ENCODE data around the gene PAN3. TPM values are rescaled to one million over a fixed set of nuclear protein-coding genes. Genes with fewer than 3 reads are reported as not detected.

PAN3 gene
- total and polyA plus RNA-seq, 2 experiments from 2014 or later = 27.4 to 58.2 TPM

DNA sequence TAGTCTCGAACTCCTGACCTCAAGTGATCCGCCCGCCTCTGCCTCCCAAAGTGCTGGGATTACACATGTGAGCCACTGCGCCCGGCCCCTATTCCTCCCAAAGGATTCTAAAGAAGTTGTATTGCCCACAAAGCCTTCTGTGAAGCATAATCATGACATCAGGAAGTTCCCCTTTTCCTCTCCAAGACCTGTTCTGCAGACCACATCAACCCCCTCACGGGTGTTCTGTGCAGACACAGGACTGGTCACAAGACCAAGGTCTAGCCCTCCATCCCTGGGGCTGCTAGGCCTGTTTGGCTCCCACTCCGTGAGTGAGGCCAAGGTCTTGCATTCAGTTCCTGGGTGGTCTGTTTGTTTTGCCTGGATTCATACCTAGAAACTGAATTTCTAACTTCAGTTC lies 178.5 kb downstream of the PAN3 start:
- no peak for DNase-seq (ENCODE audit: low spot score)
- peaks cover 8% of the 10 kb centered on the region for H3K27me3 Mint-ChIP-seq (ENCODE audit: insufficient read depth, low read depth, poor library complexity)
- H3K36me3 Mint-ChIP-seq (ENCODE audit: low read depth) = peaks cover 25% of the 10 kb centered on the region
- TF ChIP-seq, protein P1, sequence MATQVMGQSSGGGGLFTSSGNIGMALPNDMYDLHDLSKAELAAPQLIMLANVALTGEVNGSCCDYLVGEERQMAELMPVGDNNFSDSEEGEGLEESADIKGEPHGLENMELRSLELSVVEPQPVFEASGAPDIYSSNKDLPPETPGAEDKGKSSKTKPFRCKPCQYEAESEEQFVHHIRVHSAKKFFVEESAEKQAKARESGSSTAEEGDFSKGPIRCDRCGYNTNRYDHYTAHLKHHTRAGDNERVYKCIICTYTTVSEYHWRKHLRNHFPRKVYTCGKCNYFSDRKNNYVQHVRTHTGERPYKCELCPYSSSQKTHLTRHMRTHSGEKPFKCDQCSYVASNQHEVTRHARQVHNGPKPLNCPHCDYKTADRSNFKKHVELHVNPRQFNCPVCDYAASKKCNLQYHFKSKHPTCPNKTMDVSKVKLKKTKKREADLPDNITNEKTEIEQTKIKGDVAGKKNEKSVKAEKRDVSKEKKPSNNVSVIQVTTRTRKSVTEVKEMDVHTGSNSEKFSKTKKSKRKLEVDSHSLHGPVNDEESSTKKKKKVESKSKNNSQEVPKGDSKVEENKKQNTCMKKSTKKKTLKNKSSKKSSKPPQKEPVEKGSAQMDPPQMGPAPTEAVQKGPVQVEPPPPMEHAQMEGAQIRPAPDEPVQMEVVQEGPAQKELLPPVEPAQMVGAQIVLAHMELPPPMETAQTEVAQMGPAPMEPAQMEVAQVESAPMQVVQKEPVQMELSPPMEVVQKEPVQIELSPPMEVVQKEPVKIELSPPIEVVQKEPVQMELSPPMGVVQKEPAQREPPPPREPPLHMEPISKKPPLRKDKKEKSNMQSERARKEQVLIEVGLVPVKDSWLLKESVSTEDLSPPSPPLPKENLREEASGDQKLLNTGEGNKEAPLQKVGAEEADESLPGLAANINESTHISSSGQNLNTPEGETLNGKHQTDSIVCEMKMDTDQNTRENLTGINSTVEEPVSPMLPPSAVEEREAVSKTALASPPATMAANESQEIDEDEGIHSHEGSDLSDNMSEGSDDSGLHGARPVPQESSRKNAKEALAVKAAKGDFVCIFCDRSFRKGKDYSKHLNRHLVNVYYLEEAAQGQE (IDR thresholded peaks at IDR 0.05; ENCODE audit: unreplicated experiment) = no peak
- TF ChIP-seq NANOG (IDR thresholded peaks at IDR 0.05; ENCODE audit: borderline replicate concordance) (no peak), POLR2AphosphoS5 (IDR thresholded peaks at IDR 0.05; ENCODE audit: low read depth) (no peak), JUNB (IDR thresholded peaks at IDR 0.05; ENCODE audit: unreplicated experiment) (no peak), CREB1 (CRISPR knock-in tag; IDR thresholded peaks at IDR 0.05; ENCODE audit: low read depth) (no peak), ZNF114 (CRISPR knock-in tag; IDR thresholded peaks at IDR 0.05) (no peak), EZH2phosphoT487 (IDR thresholded peaks at IDR 0.05; ENCODE audit: unreplicated experiment) (no peak), EZH2 (IDR thresholded peaks at IDR 0.05; ENCODE audit: low read depth, unreplicated experiment) (no peak), STAT1 (IDR thresholded peaks at IDR 0.05; ENCODE audit: unreplicated experiment) (no peak), ZNF331 (CRISPR knock-in tag; IDR thresholded peaks at IDR 0.05; ENCODE audit: low read depth) (no peak)
- TF ChIP-seq, protein P2, sequence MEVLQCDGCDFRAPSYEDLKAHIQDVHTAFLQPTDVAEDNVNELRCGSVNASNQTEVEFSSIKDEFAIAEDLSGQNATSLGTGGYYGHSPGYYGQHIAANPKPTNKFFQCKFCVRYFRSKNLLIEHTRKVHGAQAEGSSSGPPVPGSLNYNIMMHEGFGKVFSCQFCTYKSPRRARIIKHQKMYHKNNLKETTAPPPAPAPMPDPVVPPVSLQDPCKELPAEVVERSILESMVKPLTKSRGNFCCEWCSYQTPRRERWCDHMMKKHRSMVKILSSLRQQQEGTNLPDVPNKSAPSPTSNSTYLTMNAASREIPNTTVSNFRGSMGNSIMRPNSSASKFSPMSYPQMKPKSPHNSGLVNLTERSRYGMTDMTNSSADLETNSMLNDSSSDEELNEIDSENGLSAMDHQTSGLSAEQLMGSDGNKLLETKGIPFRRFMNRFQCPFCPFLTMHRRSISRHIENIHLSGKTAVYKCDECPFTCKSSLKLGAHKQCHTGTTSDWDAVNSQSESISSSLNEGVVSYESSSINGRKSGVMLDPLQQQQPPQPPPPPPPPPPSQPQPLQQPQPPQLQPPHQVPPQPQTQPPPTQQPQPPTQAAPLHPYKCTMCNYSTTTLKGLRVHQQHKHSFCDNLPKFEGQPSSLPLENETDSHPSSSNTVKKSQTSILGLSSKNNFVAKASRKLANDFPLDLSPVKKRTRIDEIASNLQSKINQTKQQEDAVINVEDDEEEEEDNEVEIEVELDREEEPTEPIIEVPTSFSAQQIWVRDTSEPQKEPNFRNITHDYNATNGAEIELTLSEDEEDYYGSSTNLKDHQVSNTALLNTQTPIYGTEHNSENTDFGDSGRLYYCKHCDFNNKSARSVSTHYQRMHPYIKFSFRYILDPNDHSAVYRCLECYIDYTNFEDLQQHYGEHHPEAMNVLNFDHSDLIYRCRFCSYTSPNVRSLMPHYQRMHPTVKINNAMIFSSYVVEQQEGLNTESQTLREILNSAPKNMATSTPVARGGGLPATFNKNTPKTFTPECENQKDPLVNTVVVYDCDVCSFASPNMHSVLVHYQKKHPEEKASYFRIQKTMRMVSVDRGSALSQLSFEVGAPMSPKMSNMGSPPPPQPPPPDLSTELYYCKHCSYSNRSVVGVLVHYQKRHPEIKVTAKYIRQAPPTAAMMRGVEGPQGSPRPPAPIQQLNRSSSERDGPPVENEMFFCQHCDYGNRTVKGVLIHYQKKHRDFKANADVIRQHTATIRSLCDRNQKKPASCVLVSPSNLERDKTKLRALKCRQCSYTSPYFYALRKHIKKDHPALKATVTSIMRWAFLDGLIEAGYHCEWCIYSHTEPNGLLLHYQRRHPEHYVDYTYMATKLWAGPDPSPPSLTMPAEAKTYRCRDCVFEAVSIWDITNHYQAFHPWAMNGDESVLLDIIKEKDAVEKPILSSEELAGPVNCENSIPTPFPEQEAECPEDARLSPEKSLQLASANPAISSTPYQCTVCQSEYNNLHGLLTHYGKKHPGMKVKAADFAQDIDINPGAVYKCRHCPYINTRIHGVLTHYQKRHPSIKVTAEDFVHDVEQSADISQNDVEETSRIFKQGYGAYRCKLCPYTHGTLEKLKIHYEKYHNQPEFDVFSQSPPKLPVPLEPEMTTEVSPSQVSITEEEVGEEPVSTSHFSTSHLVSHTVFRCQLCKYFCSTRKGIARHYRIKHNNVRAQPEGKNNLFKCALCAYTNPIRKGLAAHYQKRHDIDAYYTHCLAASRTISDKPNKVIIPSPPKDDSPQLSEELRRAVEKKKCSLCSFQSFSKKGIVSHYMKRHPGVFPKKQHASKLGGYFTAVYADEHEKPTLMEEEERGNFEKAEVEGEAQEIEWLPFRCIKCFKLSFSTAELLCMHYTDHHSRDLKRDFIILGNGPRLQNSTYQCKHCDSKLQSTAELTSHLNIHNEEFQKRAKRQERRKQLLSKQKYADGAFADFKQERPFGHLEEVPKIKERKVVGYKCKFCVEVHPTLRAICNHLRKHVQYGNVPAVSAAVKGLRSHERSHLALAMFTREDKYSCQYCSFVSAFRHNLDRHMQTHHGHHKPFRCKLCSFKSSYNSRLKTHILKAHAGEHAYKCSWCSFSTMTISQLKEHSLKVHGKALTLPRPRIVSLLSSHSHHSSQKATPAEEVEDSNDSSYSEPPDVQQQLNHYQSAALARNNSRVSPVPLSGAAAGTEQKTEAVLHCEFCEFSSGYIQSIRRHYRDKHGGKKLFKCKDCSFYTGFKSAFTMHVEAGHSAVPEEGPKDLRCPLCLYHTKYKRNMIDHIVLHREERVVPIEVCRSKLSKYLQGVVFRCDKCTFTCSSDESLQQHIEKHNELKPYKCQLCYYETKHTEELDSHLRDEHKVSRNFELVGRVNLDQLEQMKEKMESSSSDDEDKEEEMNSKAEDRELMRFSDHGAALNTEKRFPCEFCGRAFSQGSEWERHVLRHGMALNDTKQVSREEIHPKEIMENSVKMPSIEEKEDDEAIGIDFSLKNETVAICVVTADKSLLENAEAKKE (CRISPR knock-in tag; IDR thresholded peaks at IDR 0.05) = no peak
- TF ChIP-seq, protein P3, sequence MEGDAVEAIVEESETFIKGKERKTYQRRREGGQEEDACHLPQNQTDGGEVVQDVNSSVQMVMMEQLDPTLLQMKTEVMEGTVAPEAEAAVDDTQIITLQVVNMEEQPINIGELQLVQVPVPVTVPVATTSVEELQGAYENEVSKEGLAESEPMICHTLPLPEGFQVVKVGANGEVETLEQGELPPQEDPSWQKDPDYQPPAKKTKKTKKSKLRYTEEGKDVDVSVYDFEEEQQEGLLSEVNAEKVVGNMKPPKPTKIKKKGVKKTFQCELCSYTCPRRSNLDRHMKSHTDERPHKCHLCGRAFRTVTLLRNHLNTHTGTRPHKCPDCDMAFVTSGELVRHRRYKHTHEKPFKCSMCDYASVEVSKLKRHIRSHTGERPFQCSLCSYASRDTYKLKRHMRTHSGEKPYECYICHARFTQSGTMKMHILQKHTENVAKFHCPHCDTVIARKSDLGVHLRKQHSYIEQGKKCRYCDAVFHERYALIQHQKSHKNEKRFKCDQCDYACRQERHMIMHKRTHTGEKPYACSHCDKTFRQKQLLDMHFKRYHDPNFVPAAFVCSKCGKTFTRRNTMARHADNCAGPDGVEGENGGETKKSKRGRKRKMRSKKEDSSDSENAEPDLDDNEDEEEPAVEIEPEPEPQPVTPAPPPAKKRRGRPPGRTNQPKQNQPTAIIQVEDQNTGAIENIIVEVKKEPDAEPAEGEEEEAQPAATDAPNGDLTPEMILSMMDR (conservative IDR thresholded peaks at IDR 0.05; ENCODE audit: low read depth in 2 of 2) = no peak
- TF ChIP-seq, protein P4, sequence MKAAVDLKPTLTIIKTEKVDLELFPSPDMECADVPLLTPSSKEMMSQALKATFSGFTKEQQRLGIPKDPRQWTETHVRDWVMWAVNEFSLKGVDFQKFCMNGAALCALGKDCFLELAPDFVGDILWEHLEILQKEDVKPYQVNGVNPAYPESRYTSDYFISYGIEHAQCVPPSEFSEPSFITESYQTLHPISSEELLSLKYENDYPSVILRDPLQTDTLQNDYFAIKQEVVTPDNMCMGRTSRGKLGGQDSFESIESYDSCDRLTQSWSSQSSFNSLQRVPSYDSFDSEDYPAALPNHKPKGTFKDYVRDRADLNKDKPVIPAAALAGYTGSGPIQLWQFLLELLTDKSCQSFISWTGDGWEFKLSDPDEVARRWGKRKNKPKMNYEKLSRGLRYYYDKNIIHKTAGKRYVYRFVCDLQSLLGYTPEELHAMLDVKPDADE (IDR thresholded peaks at IDR 0.05) = no peak
- Histone ChIP-seq H3K27me3 (ENCODE audit: insufficient read depth) (no peaks in the 10 kb centered on the region), H3K27ac (ENCODE audit: low read depth) (no peak overlapping the region), H4K20me1 (replicated peaks; ENCODE audit: insufficient read depth) (no peaks in the 10 kb centered on the region), H3K9me2 (ENCODE audit: insufficient read depth) (no peaks in the 10 kb centered on the region), H2AFZ (no peak overlapping the region), H3K79me2 (replicated peaks; ENCODE audit: insufficient read depth) (no peaks in the 10 kb centered on the region), H3F3A (replicated peaks; ENCODE audit: low read depth) (no peaks in the 10 kb centered on the region), H3K4me1 (ENCODE audit: insufficient read depth) (no peaks in the 10 kb centered on the region), H3K4me3 (no peak overlapping the region), H3K36me3 (ENCODE audit: insufficient read depth) (peaks cover 26% of the 10 kb centered on the region), H3K4me2 (no peak overlapping the region)
- no peak for ATAC-seq
- no peak overlapping the region for H3K4me3 Mint-ChIP-seq
- H3K4me1 Mint-ChIP-seq = no peaks in the 10 kb centered on the region; the same call in 2 of the 3 replicates
- no peak overlapping the region for H3K27ac Mint-ChIP-seq
- no peaks in the 10 kb centered on the region for H3K9me3 Mint-ChIP-seq

Measured in GM23338 (cell line).